SH-SY5Y (cell line): ENCODE results near the gene ARPC1B.

Experiments
- GATA2 ChIP-seq: IDR thresholded peaks from 2 replicates; pipeline ENCODE4 v1.6.1; 2011; ENCODE audit warnings: mild to moderate bottlenecking, low read depth, low read length
- GATA3 ChIP-seq: IDR thresholded peaks from 2 replicates; pipeline ENCODE4 v1.6.1; 2011; ENCODE audit warnings: low read depth, mild to moderate bottlenecking, low read length, moderate library complexity

- no peak for TF ChIP-seq GATA2
- no peak for TF ChIP-seq GATA3
Observed at GRCh38 chr7:99433158-99433557, 58.6 kb downstream of the ARPC1B start.
